OCI-LY1 (cell line): ENCODE results near the gene HBD.

Source experiments
- CTCF ChIP-seq: fragments of 200-600 bp; sonication (generic), shearing (Covaris generic); IDR thresholded peaks from 2 replicates; pipeline ENCODE4 v1.5.1; 2017; ENCODE audit warnings: mild to moderate bottlenecking, antibody characterized with exemption, low read length, moderate library complexity, mixed read lengths
- EZH2 ChIP-seq: fragments of 200-600 bp; sonication (generic), shearing (Covaris generic); IDR thresholded peaks from 2 replicates; pipeline ENCODE4 v1.8.0; 2017; ENCODE audit warnings: borderline replicate concordance, mixed run types, mild to moderate bottlenecking, antibody characterized with exemption, low read length, moderate library complexity, mixed read lengths

- no peak for TF ChIP-seq EZH2
- TF ChIP-seq CTCF: no peak
Measured at GRCh38 chr11:5232176-5232575, 2.1 kb downstream of the HBD start.
